T-helper 2 cell treated with Interferon-gamma antibody and Interleukin-4, amounts not matched to agents 100 ng/mL and 5 ng/mL, for 36 hours (primary cell): ENCODE results near the gene SPIN2B. TPM values are rescaled to one million over a fixed set of nuclear protein-coding genes. Genes with fewer than 3 reads are reported as not detected.
"Not testable (repeated sequence)": the region's sequence is repeated elsewhere in the genome, so short reads cannot be mapped to it uniquely, and the experiment has no call there.

Experiments used
- intact Hi-C: fragments of 100-400 bp; cut with micrococcal nuclease; formaldehyde crosslinking; loops from one replicate; pipeline ENCODE4 v1.15.1; 2023
- total RNA-seq: library from RNA; stranded (reverse); gene quantifications from 2 replicates; pipeline ENCODE4 v1.2.3, GENCODE V29; 2022

The SPIN2B gene
- 10.4 and 12.7 TPM in 2 replicates for total RNA-seq

DNA sequence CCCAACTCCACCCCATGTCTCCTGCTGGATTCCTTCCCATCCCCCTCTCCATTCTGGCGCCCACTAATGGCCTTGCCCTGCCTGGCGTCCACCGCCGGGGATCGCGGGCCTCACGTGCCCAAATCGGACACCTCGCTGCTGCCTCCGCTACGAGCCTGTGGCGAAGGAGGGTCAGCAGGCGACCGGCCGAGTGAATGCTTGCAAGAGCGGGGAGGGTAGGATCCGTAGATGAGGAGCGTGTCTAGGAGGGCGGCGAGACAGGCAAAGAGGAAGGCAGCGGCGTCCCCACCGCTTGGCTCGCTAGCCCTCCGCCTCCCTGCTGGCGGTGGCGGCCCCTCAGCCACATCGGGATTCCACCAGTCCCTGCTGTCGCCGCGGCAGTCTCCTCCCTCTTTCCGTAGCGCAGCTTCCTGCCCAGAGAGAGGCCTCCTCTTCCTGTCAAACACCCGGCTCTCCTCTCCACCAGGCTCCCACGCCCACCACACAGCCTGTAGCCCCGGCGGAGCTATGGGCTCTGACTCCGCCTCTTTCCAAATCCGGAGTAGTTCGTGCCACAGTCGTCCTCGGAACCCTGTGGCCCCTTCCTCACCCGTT lies at the start of gene SPIN2B:
Gene SPIN2B (minus strand): TSS at position 387 of the 594 bp plus-strand sequence.
- intact Hi-C loops = loop anchor here (2.0 to 5.0 kb wide), 4 partner anchors 124 to 786 kb away; partner anchors contain the start of genes FAAH2 and SPIN3

DNA sequence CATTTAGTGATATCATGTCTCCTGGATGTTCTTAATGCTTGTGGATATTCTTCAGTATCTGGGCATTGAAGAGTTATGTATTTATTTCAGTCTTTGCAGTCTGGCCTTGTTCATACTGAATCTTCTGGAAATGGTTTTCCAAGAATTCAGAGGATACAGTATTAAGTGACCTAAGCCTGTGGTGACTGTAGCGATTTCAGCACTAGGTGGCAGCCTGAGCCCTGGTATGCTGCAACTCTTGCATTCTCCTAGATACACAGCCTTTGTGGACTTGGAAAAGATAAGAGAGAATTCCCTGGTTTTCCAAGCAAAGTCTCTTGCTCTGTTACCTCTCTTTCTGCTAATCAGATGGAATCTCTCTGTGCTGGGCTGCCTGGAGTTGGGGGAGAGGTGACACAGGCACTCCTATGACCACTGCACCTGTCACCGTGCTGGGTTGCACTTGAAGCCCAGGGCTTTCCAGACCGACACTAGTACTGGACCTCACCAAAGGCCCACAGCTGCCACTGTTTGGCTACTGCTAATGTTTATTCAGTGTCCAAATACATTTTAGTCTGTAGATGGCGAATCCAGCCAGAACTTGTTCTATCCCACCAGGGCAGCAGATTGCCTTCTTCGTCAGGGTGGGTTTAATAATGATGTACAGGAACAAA lies 35.2 kb upstream of the SPIN2B start:
- intact Hi-C loops = loop anchor here (5.0 kb wide), 1 partner anchor 296 kb away; no protein-coding TSS in a partner anchor

DNA sequence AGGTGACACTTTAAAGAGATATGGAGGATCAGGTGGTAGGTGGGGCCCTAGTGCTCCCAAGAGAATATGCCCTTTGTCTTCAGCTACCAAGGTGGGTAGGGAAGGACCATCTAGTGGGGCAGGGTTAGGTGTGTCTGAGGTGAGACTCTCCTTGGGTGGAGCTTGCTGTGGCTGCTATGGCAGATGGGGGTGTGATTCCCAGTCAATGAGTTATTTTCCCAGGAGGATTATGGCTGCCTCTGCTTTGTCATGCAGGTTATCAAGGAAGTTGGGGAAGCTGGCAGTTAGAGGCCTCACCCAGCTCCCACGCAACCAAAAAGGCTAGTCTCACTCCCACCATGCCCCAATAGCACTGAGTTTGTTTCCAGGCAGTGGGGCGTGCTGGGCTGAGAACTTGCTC lies 33.8 kb upstream of the SPIN2B start:
- intact Hi-C loops = loop anchor here (5.0 kb wide), 1 partner anchor 297 kb away; no protein-coding TSS in a partner anchor

DNA sequence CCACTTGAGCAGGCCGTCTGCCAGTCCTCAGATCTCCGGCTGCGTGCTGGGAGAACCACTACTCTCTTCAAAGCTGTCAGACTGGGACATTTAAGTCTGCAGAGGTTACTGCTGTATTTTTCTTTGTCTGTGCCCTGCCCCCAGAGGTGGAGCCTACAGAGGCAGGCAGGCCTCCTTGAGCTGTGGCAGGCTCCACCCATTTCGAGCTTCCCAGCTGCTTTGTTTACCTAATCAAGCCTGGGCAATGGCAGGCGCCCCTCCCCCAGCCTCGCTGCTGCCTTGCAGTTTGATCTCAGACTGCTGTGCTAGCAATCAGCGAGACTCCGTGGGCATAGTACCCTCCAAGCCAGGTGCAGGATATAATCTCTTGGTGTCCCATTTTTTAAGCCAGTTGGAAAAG lies 30.9 kb upstream of the SPIN2B start:
- intact Hi-C loops = not testable (repeated sequence)

DNA sequence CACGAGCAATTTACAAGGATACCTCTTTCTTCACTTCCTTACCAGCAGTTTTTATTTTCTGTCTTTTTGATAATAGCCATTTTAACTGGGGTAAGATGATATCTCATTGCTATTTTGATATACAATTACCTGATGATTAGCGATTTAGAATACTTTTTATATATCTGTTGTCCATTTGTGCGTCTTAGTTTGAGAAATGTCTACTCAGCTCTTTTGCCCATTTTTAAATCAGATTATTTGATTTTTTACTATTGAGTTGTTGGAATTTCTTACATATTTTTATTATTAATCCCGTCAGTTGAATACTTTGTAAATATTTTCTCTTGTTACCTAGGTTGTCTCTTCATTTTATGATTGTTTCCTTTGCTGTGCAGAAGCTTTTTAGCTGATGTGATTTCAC lies 17.3 kb upstream of the SPIN2B start:
- intact Hi-C loops = no loop called here

DNA sequence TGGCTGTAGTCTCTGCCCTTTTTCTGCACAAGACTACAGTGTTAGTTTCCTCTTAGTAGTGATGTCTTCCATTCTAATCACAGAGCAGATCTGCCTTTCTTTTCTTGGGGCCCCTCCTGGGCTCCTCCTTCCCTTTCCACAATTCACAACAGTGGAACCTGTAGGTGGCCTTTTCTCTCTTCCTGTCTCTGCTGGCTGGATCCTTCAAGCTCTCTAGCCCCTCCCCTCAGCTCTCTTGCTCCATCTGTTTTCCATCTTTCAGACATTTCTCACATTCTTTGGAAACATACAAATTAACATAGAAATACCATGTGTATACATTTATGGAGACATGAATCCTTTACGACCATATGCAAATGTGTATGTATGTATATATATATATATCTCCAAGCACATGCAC lies 16.2 kb upstream of the SPIN2B start:
- intact Hi-C loops = no loop called here

DNA sequence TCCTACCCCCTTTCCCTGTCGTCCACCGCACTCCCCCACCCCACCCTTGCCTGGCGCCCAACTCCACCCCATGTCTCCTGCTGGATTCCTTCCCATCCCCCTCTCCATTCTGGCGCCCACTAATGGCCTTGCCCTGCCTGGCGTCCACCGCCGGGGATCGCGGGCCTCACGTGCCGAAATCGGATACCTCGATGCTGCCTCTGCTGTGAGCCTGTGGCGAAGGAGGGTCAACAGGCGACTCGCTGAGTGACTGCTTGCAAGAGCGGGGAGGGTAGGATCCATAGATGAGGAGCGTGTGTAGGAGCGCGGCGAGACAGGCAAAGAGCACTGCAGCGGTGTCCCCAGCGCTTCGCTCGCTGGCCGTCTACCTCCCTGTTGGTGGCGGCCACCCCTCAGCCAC lies 15.7 kb upstream of the SPIN2B start, which contains the start of gene SPIN2A:
Gene SPIN2A (minus strand): TSS at position 325 of the 400 bp plus-strand sequence. CDS start 800 bp downstream, outside the sequence.
- intact Hi-C loops = not testable (repeated sequence)

DNA sequence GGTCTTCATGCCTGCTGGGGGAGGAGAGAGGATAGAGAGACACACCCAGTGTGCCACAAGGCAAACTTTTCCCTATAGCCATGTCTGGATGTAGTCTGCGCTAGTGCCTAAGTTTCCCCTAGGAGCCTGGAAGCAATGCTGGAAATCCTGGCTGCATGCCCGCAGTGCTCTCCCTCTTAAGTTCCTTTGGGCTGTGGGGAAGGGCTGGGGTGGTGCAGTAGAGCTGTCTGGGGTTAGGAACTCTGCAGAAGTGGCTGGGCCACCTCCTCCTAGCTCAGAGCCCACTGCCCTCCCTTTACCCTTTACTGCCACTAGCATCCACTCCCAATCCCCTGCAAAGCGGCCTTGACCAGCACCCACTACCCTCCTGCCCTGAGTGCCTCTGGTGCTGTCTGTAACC lies 15.2 kb upstream of the SPIN2B start:
- intact Hi-C loops = not testable (repeated sequence)

DNA sequence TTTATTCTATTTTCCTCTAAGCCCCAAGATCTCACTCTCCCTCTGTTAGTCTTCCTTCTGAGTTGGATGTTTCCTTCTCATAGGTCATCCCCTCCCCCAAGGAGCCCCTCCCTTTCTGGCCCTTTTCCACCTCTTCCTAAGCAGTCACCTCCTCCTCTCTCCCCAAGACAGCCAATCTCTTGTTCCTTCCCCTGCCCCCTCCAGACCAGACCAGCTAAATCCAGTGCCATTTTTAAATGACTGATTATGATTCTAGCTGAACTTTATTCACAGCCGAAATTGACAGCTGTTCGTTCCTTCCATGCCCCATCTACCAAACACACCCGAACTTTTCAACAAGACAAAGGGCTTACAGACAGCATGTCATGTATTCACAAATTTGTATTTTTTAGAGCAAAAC lies 13.9 kb upstream of the SPIN2B start:
- intact Hi-C loops = no loop called here

DNA sequence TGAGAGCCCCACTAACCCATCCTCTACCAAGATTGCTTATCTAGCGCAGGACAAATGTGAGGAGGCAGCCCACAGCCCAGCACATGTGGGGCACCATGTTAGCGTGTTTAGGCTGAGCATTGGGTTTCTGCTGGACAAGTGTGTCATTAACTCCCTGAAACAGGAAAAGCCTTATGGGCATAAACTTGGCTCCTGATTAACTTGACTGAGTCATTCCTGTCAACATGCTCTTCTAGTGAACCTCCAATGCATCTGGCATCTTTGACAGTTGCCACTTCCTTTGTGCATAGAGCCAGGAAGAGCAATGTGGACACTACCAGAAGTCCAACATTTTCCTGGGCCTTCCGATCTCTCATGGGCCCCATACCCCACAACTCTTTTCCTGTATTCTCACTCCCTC lies 13.4 kb upstream of the SPIN2B start:
- intact Hi-C loops = no loop called here

DNA sequence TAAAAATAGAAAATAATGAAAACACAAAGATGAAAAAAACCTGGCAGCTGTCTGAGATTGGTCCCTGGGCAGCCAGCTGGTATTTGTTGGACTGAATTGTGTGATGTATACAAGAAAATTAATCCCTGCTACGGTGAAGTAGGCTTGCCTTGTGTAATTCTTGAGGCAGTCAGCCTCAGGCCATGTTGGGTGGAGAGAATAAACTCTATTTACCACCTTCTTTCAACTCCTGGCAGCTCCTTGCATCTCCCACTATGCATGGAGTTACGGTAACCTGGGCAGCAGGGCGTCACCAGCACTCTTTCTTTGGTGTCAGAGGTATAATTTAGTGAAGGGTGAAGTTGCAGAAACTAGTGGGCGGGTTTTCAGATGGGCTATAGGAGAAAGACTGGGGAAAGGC lies 12.4 kb upstream of the SPIN2B start:
- intact Hi-C loops = no loop called here

DNA sequence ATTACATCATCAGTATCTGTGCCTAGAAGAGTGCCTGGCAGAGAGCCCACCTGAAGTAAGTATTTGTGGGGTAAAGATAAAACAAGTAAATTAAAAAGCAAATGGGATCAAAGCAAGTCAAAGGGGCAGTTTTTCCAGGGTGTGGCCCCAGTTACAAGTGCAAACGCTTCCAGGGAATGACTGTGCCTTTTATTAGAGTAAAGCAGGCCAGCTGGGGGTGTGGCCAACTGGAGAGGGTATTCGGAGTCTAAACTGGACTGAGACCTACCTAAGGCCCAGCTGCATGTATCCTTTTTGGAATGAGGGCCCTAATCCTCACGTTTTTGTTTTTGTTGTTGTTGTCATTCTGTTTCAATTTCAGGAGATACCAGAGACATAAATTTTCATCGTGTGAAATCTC lies 11.9 kb upstream of the SPIN2B start:
- intact Hi-C loops = not testable (repeated sequence)

DNA sequence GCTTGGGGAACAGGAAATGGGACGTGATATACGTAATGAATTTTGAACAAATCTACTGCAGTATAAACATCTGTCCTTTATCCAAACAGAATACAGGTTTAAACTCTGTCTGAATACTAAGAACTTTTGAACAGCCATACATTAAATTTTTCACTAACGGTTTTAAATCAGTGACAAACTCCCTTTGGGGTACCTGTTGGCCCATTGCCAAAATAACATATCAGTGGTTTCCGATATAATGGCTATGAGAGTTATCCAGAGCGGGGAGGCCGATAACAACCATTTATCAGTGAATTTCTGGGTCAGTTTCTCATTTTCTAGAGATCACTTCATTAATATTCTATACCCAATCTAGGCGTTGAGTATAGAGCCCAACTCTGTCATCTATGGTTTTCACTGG lies 10.7 kb upstream of the SPIN2B start:
- intact Hi-C loops = no loop called here

DNA sequence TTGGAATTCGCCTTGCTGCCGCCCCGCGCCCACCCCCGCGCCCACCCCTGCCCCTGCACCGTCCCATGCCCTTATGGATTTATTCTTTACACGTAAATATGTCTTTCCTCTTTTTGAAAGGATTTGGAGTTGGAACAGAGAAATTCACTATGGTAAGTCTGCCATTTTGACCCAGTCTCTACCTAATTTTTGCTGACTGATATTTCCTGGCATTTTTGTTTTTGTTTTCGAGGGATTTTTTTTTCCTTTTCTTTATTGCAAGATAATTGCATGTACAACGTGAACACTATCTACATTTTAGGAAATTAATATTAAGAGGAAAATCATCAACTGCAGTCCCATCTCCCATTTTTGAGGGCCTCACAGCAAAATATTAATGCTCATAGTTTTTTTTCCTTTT lies 468 bp upstream of the SPIN2B start:
- intact Hi-C loops = loop anchor here (2.0 to 5.0 kb wide), 4 partner anchors 125 to 785 kb away; partner anchors contain the start of genes FAAH2 and SPIN3

DNA sequence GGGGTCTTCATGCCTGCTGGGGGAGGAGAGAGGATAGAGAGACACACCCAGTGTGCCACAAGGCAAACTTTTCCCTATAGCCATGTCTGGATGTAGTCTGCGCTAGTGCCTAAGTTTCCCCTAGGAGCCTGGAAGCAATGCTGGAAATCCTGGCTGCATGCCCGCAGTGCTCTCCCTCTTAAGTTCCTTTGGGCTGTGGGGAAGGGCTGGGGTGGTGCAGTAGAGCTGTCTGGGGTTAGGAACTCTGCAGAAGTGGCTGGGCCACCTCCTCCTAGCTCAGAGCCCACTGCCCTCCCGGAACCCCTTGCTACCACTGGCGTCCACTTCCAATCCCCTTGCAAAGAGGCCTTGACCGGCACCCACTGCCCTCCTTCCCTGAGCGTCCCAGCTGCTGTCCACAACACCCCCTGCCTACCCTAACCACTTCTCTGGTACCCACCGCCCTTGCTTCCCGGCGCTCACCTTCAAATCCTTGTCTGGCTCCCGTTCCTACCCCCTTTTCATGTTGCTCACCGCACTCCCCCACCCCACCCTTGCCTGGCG lies 658 bp downstream of the SPIN2B start:
- intact Hi-C loops = loop anchor here (2.0 to 5.0 kb wide), 4 partner anchors 123 to 787 kb away; partner anchors contain the start of genes FAAH2 and SPIN3

DNA sequence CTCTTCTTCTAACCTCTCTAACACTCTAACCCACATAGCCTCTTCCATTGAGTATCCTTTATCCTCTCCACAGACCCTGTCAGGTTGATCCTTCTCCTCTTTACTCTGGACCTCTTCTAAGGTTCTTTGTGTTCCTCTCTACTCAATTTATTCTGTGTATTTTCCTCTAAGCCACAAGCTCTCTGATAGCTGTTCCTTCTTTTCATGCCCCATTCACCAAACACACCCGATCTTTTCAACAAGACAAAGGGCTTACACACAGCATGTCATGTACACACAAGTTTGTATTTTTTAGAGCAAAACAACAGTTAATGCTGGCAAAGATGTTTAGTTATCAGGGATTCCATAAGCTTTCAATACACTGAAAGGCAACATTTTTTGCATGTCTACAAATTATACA lies 1.9 kb downstream of the SPIN2B start:
- intact Hi-C loops = no loop called here

DNA sequence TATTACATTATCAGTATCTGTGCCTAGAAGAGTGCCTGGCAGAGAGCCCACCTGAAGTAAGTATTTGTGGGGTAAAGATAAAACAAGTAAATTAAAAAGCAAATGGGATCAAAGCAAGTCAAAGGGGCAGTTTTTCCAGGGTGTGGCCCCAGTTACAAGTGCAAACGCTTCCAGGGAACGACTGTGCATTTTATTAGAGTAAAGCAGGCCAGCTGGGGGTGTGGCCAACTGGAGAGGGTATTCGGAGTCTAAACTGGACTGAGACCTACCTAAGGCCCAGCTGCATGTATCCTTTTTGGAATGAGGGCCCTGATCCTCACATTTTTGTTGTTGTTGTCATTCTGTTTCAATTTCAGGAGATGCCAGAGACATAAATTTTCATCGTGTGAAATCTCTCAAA lies 3.8 kb downstream of the SPIN2B start:
- intact Hi-C loops = not testable (repeated sequence)

DNA sequence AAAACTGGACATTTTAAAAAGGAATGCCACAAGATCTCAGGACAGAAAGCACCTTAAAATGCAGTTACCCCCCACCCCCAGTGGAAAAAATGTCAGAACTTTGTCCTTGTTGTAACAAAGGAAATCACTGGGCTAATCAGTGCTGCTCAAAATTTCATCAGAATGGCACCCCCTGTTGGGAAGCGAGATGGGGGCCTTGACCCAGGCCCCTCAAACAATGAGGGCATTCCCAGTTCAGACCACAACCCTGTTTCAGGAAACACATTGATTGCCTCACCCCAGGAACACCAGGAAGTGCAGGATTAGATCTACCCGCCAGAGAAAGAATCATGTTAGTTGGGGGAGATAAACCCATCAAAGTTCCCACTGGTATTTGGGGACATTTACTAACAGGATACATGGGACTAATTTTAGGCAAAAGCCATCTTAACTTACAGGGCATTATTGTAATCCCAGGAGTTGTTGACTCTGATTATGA lies 16.4 kb downstream of the SPIN2B start:
- intact Hi-C loops = no loop called here

DNA sequence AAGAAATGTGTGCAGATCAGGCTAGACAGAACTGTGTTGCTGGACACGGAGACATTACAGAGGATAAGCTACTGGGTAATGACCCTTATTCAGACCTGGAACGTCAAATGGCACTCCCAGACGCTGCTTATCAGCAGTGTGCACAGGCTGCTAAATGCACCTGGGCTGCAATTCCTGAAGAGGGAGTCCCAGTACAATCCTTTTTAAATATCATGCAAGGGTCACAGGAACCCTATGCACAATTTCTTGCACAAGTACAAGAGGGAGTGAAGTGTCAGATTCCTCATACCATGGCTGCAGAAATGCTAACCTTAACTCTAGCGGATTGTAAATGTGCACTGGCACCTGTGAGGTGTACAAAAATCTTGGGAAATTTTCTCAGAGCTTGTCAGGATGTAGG lies 16.9 kb downstream of the SPIN2B start:
- intact Hi-C loops = no loop called here

DNA sequence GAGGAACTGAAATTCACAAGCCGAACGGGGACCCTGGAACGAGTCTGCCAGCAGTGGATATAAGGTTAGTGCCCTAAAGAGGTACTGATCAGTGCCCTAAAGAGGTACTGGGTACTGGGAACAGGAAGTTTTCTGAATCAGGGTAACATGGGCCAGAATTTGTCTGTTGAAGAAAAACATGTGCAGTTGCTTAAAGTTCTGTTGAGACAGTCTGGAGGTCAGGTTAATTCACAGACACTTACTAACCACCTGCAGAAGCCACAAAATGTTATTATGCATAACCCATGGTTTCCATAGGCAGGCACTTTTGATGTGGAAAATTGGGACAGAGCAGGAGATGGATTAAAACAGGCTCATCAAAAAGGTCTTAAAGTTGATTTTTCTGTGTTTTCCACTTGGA lies 17.9 kb downstream of the SPIN2B start:
- intact Hi-C loops = no loop called here

DNA sequence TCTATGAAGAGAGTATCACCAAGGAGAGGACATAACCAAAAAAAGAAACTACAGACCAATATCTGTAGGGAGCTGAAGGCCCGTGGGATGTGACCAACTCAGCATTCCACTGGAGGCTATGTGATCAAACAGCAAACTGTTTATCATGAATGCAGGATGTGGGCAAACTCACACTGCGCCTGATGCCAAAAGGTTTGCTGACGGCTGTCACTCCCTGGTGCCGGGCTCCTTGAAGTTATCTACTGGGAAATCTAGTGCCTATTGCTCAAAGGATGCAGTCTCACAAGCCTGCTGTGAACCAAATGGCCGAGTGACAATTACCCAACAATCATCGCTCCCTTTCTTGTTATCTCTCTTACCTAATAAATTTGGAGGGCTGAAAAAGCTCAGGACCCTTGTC lies 18.4 kb downstream of the SPIN2B start:
- intact Hi-C loops = not testable (repeated sequence)

DNA sequence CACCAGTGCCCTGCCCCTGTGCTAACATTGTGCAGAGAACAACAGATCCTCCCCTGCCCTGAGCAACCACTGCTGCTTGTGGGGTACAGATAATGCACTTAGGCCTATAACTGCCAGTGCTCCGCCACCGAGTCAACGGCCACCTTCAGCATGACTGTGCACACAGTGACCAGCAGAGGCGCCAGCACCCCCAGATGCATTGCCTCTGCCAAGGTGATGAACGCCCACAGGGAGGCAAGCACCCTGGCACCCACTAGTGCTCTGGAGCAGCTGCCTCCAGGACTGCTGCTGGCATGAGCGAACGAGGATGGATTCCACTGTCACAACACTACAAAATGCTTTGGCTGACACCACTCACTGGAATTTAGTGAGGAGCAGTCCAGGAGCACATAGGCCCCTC lies 38.2 kb downstream of the SPIN2B start:
- intact Hi-C loops = no loop called here
